Renal cortex interstitium (tissue), 11 donors: ENCODE measurements around the gene GDPD4. TPM values are rescaled to one million over a fixed set of nuclear protein-coding genes. Genes with fewer than 3 reads are reported as not detected.

Experiments used
- DNase-seq, 11 donors: peaks; one replicate each; pipeline ENCODE4 v3.0.0-alpha.2; 2013; ENCODE audit warnings: low read depth in 9 of 11, low spot score in 4 of 11; ENCODE audit errors: extremely low read depth in 1 of 11
- polyA plus RNA-seq, 3 donors: library from polyadenylated mRNA; unstranded; fragments of 120-200 nt; gene quantifications; one replicate each; pipeline ENCODE4 v1.2.1, GENCODE V29; 2013; ENCODE audit not compliant: insufficient read length in 3 of 3

The GDPD4 gene
- polyA plus RNA-seq, 3 donors: 0.13 to 0.17 (median 0.14) TPM

DNA sequence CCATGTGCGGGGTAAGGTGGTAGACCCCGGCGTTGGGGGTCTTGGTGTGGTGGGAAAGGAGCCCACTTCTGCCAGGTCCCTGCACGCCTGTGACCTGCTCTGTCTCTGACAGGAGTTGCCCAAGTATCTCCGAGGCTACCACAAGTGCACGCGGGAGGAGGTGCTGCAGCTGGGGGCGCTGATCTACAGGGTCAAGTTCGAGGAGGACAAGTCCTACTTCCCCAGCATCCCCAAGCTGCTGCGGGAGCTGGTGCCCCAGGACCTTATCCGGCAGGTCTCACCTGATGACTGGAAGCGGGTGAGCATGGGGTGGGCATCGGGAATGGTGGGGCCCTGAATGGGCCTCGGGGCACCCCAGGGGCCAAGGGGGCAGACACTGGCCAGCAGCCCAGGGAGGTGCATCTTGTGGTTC, 90.4 kb downstream of the GDPD4 start:
- no peak for DNase-seq

DNA sequence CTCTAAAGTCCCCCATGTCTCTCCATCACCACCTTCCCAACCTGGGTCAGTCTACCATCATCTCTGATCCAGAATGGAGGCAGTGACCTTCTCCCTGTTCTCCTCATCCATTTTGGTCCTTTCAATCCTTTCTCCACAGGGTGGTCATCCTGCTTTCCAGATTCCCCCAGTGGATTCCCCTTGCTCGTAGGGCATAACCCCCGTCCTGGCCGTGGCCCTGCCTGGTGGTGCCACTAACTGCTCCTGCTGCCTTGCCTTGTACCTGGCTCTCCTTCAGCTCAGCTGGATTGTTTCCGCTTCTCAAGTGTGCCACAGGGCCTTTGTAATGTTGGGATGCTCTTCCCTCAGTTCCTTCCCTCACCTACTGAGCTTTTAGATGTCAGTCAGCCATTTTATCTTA, 91.8 kb downstream of the GDPD4 start:
- DNase-seq: no peak

DNA sequence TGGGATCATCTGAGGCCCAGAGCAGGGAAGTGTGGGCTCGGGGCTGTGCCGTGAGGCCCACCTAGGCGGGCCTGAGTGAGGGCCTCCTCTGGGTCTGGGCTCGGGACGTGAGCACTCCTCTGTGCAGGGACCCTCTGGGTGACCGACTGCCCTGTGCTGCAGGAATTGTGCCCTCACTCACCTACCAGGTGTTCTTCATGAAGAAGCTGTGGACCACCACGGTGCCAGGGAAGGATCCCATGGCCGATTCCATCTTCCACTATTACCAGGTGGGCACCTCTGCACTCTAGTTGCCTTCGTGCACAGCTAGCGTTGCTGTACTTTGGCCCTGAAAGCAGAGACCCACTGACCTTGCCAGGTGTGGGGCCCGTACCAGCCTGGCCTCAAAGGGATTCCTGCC, 93.0 kb downstream of the GDPD4 start:
- DNase-seq: no peak

DNA sequence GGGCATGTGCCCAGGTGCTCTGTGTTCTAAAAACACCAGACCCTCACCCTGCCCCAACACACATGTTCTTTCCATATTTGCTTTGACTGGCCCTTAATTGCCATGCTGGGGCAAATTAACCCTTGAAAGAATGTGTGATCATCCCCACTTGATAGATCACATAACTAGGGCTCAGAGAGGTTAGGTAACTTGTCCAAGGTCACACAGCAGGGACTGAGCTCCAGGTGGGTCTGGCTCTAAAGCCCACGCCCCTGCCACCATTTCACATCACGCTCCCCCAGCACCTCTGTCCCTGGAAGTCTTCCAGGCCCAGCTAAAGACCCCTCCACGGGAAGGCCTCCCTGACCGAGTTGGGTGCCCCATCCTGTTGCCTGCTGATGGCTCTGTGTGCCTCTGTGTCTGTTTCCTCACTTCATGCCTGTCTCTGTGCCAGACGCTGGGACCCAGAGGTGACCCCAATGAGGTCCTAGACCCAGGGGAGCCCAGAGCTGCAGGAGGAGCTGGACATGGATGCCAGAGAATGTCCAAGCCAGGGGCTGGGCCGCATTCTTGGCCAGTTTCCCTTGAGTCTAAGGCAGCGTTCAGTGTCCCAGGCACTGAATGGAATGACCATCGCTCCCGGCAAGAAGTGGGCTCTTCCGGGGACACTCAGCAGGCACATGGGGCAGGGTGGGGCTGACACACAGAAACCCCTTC, 93.7 kb downstream of the GDPD4 start:
- no peak for DNase-seq

DNA sequence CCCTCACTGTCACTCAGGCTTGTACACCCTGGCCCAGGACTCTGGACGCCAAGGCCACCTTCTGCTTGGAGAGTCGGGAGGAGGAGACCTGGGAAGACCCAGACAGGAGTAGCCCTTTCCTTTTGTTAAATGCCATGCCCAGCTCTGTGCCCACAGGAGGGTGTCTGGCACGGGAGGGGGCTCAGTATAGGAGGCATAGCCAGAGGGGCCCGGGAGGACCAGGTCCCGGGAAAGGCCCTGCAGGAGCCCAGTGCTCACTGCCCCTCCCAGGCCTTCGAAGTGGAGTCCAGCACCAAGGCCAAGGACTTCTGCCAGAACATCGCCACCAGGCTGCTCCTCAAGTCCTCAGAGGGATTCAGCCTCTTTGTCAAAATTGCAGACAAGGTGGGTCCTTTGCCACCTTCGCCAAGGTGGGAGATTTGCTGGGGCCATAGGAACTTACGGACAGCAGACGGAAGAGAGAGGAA, 94.4 kb downstream of the GDPD4 start:
- DNase-seq: no peak

DNA sequence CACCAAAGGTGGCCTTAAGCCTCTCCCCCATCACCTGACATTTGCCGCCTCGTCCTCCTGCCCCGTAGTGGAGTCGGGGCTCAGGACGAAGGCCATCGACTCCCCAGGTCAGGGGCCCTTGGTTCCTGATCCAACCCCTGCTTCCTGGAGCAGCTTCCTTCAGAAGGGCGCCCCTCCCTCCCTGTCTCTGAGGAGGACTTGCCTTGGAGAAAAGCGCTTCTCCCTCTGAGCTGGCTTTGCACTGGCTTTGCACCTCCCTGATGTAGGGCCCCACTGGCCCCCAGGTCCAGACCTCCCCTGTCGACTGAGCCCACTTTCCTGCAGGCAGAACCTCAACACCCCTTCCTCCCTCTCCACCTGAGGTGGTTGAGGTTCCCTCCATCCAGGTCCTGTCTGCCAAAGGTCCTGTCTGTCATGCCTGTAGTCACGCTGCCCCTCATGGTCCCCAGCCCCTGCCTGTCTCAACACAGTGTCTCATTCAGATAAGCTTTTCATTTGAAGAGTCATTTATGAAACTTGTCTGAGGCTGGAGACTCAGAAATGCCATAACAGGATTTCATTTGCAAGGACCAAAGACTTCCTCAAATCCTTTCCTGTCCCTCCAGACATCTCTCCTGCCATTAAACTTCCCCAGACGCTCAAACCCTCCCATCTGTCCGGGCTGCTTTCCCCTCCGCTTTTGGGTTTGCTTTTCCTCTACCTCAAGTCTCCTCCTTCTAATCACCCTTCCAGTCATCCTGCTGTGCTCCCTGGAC, 95.0 kb downstream of the GDPD4 start:
- DNase-seq: no peak

DNA sequence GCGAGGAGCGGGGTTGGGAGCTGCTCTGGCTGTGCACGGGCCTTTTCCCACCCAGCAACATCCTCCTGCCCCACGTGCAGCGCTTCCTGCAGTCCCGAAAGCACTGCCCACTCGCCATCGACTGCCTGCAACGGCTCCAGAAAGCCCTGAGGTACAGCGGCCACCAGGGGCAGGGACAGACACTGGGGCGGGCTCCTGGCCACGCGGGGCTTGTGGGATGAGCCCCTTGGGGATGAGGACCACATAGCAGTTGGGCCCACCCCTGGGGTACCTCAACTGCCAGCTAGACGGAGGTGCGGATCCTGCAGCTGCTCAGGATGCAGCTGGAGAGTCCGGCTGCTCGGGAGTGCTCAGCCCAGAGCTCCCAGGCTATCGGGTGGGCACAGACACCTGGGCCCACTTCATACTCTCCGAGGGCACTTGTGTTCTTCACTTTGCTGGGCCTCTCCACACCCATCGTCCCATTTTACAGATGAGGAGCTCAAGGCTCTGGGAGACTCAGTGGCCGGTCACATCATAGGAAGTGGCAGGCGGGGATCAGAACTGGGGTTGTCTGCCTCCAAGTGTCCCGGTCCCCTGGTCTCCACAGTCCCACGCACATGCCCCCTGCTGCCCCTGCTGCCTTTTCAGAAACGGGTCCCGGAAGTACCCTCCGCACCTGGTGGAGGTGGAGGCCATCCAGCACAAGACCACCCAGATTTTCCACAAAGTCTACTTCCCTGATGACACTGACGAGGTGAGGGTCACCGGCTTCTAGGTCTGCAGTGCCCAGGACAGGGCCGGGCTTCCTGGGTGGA, 95.8 kb downstream of the GDPD4 start:
- no peak for DNase-seq

DNA sequence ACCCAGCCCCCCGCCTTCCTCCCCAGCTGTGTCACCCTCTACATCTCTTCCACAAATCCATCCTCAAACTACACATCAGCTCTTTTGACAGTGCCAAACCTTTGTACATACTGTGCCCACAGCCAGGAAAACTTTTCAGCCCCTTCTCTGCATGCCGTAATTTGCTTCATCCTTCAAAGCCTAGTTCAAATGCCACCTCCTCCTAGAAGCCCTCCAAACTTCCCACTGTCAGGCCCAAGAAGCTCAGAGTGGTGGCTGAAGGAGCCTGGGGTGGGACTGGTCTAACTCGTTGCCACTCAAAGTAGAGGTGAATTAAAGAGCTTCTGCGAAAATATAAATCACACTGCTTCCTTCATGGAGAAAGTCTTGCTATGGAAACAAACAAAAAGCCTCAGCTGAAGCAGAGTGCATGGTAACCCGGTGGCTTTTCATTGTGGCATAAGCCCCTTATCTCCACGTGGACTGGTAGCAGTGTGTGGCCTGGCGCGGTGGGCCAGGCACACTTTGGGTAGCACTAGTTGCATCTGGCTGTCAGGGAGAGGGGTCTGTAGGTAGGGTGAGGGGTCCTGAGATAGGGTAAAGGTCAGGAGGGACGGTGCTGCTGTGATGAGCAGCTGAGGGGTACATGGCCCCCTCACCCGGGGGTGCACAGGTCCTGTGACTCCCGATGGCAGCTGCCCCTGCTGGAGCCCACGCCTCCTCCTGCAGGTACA, 96.6 kb downstream of the GDPD4 start:
- DNase-seq: no peak

DNA sequence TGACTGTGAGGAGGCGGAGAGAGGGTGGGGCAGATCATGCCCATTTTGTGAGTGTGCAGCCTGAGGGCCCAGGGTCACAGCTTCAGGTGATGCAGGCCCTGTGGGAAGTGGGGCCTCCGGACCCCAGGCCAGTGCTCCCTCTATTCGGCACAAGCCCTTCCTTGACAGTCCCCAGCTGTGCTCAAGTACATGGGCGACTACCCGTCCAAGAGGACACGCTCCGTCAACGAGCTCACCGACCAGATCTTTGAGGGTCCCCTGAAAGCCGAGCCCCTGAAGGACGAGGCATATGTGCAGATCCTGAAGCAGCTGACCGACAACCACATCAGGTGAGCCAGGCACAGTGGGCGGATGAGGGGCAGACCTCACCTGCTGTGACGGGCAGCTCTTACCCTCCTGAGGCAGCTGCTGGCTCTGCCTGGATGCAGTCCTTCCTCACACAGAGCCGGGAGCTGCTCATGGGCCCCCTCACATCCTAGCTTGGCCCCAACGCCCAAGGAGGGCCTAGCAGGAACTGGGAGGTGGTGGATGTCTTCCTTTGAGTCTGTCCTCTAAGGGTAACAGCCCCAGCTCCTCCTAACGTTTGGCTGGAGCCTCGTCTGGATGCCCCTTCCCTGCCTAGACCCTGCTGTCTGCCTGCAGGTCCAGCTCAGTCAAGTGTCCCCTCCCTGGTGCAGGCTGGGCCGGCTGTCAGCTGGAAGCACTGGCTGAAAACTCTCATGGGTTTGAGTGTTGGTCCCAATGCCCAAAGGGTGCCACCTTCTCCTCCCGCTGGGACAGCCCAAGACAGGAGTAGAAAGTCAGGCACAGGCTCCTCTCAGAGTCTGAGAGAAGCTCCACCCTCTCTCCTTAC, 97.4 kb downstream of the GDPD4 start:
- DNase-seq: no peak

DNA sequence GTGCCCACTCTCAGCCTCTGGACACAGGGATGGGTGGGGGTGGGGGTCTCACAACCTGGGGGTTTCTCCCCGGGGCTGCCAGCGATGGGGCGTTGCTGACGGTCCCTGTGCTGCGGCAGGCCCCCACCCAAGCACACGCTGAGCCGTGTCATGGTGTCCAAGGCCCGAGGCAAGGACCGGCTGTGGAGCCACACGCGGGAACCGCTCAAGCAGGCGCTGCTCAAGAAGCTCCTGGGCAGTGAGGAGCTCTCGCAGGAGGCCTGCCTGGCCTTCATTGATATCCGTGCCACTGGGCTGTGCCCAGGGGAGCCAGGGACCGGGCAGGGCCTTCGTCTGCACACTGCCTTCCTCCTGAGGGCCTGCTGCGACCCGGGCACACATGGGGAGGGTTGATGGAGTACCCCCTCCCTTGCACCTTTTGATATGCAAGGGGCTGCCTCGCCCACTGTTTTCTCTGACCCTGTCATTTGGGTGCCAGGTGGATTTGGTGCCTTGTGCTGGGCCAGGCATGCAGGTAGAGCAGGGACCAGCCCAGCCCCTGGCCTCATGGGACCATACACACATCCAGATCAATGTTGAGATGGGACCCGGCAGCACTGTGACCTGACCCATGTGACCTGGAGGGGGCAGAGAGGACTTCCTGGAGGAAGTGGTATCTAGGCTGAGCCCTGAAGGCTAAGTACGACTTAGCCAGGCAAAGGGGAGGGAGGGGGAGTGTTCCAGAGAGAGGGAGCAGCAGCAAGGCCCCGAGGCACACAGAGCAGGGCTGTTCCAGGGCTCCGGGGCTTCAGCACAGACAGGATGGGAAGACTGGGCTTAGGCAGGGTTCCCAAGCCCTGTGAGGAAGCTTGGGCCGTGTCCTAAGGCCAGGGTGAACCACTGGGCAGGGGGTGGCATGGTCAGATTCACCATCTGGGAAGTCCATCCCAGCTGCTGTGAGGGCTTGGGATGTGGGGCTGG, 98.3 kb downstream of the GDPD4 start:
- no peak for DNase-seq

DNA sequence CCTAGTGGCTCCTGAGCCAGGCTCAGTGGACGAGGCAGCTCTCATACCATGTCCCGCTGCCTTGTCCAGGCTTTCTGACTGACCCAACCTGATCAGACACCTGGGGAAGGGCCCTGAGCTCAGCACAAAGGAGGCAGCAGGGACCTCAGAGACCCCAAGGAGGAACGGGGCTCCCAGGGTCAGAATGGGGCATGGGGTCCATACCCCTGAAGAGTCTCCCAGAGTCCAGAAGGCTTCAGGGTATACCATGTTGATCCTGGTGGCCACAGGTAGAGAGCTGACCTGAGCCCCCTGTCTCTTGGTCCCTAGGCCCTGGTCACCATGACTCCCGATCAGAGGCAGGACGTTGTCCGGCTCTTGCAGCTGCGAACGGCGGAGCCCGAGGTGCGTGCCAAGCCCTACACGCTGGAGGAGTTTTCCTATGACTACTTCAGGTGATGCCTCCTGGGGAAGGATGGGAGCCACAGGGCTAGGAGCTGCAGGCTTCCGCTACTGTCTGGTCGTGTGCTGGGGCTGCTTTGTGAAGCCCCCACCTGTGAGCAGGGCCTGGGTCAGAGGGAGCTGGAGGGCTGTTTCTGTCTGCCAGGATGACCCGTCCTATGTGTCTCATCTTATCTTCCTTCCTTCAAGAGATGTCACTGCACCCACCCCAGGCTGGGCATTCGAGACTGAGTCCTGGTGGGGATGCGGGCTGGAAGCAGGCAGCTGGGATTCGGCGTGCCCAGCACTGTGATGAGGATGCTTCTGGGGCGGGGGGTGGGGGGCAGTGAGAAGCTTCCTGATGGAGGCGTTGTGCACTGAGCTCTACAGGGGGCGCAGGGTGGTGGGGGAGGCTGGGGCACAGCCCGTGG, 99.3 kb downstream of the GDPD4 start:
- DNase-seq: no peak

DNA sequence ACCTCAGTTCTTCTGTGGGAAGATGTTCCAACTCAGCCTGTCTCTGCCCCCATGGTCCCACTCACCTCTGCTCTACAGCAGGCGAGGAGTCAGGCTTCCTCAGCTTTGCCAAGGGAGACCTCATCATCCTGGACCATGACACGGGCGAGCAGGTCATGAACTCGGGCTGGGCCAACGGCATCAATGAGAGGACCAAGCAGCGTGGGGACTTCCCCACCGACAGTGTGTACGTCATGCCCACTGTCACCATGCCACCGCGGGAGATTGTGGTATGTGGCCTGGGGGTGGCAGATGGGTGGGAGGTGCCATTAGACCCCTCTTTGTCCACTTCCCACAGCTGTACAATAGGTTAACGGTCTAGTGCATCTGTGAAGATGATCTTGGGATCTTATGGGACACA, 100.1 kb downstream of the GDPD4 start:
- no peak for DNase-seq

DNA sequence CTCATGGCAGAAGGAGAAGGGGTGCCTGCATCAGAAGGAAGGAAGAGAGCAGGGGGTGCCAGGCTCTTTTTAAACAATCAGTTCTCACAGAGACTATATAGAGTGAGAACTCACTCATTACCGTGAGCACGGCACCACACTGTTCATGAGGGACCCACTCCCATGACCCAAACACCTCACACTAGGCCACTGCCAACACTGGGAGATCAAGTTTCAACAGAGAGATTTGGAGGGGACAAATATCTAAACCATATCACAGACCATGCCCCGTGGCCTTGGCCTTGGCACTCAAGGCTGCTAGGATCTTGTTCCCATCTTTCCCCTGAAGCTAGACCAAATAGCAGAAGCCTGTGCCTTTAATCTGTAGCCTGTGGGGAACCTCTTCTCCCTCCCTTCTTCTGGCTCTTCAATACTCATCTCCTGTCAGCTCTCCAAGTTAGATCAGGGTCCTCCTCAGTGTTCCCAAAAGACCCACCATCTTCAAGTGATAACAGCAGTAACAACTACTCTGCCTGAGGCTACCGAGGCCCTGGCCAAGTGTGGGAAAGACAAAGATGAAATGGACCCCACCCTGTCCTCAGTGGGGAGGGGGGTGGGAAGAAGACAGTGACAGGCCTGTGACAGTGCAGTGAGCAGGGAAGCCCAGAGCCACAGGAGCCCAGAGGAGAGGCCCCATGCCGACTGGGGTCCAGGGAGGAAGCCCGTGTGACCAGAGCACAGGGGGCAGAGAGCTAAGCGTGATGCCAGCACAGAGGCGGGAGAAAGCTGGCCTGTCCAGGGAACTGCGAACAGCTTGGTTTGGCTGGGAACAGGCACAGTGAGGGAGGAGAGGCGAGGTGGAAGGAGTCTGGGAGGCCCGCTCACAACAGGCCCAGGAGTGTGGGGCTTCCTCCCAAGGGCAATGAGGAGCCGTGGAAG, 100.9 kb downstream of the GDPD4 start:
- no peak for DNase-seq

DNA sequence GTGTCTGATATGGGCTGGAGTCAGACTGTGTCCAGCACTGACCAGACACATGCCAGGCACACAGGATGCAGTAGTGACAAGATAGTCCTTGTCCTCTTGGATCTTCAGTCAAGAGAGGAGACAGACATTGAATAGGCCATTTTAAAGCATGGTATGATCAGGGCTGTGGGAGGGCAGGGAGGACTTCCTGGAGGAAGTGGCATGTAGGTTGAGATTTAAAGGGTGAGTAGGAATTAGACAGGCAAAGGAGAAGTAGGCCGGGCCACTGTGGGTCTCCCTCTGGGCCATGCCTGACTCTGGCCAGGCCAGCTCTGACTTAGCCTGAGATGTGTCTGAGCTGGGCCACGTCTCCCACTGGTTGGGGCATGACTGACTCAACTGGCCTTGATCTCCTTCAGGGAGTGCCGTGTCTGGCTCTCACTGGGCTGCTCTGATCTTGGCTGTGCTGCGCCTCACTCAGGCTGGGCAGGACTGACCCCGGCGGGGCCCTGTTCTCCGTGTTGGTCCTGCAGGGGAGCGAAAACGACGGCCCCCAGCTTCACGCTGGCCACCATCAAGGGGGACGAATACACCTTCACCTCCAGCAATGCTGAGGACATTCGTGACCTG, 102.2 kb downstream of the GDPD4 start:
- no peak for DNase-seq

DNA sequence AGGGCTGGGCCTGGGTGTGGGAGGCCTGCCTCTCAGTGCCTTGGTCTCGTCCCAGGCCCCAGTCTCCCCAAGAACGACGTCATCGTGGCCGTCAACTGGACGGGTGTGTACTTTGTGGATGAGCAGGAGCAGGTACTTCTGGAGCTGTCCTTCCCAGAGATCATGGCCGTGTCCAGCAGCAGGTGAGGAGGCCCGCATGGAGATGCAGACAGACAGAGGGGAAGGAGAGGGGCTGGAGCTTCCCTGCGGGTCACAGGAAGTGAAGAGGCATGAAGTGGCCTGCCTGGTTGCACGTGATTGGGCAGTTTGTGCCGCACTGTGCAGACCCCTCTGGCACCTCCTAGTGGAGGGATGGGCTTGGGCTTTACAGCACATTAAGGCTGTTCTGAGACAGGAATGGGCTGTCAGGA, 103.0 kb downstream of the GDPD4 start:
- no peak for DNase-seq
